GM18505 (cell line): ENCODE data around the gene PIP5K1A.

Experiments used
- ATAC-seq: cut with Tn5 transposase; IDR thresholded peaks from one replicate; pipeline ENCODE4 v1.9.1; 2021; ENCODE audit not compliant: unreplicated experiment
- POLR2A ChIP-seq: IDR thresholded peaks from 4 replicates; pipeline ENCODE4 v1.6.1; 2011; ENCODE audit warnings: borderline replicate concordance; ENCODE audit not compliant: insufficient read depth, insufficient read length; ENCODE audit errors: extremely low read depth

The PIP5K1A gene

DNA sequence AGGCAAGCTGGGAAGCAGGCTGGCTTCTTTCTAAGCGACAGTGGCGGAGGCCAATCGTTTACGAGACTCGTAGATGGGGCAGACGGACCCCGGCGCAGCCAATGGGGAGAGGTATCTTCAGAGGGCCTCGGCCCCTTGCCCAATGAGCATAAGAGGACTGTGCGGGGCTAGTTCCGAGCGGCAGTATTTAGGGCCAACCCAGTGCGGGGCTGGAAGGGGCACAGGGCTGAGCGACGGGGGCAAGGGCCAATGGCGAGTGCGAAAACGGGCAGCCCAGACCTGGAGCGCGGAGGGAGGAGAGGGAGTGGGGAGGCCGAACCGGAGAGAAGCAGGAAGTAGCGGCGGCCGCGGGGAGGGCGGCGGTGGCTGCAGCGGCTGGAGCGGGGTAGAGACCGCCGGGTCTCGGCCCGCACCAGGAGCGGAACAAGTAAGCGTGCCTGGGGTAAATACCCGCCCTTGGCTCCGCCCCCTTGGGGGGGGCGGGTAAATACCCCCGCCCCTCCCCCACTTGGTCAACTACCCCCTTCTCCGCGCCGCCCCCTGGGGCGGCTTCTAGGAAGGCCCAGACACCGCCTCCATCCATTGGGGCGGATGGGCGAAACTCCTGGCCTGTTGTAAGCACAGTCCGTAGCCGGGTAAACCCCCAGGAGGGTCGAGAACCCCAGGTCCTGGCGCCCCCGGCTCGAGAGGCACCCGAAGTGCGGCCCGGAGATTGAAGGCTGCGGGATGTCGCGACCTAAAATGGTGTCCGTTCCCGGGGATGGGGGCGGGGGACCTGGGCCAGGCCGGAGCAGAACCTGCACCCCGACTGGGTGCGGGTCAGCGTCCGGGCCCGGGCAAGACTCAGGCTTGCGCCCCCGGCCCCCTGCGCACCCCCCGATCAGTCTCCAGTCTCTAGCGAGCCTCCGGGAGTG lies 83.9 kb downstream of the PIP5K1A start, which contains the start of gene ZNF687:
TSS of gene ZNF687 (plus strand) at position 331 of the 914 bp plus-strand sequence. CDS start 3,993 bp downstream, outside the sequence.
- ATAC-seq: peak; percentile 80
- TF ChIP-seq POLR2A: peak; percentile 61

GRCh38 chr1:151282883-151283725 lies 84.8 kb downstream of the PIP5K1A start:
- peak; percentile 26 for TF ChIP-seq POLR2A
- peak; percentile 2 for ATAC-seq

GRCh38 chr1:151284013-151284577 lies 85.7 kb downstream of the PIP5K1A start:
- ATAC-seq: no peak
- no peak for TF ChIP-seq POLR2A

DNA sequence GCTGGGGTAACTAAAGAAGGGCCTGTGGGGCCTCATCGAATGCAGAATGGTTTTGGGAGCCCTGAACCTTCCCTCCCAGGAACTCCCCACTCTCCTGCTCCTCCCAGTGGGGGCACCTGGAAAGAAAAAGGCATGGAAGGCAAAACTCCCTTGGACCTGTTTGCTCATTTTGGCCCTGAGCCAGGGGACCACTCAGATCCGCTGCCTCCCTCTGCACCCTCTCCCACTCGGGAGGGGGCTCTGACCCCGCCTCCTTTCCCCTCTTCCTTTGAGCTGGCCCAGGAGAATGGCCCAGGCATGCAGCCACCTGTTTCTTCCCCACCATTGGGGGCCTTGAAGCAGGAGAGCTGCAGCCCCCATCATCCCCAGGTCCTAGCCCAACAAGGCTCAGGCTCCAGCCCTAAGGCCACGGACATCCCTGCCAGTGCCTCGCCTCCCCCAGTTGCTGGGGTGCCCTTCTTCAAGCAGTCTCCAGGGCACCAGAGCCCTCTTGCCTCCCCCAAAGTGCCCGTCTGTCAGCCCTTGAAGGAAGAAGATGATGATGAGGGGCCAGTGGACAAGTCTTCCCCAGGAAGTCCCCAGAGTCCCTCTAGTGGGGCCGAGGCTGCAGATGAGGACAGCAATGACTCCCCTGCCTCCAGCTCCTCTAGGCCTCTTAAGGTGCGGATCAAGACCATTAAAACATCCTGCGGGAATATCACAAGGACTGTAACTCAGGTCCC lies 88.4 kb downstream of the PIP5K1A start:
- no peak for TF ChIP-seq POLR2A

DNA sequence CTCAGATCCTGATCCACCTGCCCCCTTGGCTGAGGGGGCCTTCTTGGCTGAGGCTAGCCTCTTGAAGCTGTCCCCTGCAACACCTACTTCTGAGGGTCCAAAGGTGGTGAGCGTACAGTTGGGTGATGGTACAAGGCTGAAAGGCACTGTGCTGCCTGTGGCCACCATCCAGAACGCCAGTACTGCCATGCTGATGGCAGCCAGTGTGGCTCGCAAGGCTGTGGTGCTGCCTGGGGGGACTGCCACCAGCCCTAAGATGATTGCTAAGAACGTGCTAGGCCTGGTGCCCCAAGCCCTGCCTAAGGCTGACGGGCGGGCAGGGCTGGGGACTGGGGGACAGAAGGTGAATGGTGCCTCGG lies 89.0 kb downstream of the PIP5K1A start:
- no peak for ATAC-seq
- TF ChIP-seq POLR2A: peak; percentile 16

More for the DNA sequence above, 88.4 kb downstream of the PIP5K1A start:
- ATAC-seq: no peak

- no peak for ATAC-seq
Observed at GRCh38 chr1:151287767-151288500, 89.6 kb downstream of the PIP5K1A start.

DNA sequence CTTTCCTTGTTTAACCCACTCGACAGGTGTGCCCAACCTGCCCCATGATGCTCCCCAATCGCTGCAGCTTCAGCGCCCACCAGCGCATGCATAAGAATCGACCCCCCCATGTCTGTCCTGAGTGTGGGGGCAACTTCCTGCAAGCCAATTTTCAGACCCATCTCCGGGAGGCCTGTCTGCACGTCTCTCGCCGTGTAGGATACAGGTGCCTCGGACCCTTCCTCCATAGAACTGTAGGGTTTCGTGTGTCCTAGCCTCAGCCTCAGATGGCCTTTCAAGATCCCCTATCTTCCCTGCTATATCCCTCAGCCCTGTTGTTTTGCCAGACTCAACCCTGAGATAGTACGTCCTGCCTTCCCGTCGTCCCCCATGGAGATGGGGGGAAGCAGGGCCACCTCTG lies 90.2 kb downstream of the PIP5K1A start:
- no peak for TF ChIP-seq POLR2A
- no peak for ATAC-seq

More at GRCh38 chr1:151287767-151288500, 89.6 kb downstream of the PIP5K1A start:
- TF ChIP-seq POLR2A: peak; percentile 29

GRCh38 chr1:151289080-151289935 lies 91.0 kb downstream of the PIP5K1A start:
- no peak for ATAC-seq

DNA sequence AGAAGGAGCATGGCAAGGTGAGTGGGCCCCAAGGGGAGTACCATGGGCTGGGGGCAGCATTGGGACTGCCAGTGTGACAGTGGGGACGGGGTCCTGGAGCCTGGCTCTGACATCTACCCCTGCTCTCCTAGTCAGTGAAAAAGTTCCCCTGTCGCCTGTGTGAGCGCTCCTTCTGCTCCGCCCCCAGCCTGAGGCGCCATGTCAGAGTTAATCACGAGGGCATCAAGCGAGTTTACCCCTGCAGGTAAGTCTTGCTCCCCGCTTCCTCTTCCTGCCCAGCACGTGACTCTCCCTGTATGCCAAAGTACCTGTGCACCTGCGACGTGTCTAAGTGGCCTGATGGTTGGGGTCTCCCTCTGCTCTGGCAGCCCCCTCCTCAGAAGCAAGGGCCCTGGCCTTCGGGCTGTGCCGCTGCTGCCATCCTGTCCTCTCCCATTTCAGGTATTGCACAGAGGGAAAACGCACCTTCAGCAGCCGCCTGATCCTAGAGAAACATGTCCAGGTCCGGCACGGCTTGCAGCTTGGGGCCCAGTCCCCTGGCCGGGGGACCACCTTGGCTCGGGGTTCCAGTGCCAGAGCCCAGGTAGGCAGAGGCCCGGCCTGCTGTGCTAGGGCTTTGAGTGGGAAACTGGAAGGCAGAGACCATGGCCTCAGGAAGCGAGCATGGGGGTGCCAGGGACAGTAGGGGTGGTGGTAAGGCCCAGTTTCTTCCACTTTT lies 91.8 kb downstream of the PIP5K1A start:
- ATAC-seq: no peak
- no peak for TF ChIP-seq POLR2A

More at GRCh38 chr1:151289080-151289935, 91.0 kb downstream of the PIP5K1A start:
- no peak for TF ChIP-seq POLR2A

- no peak for ATAC-seq
- TF ChIP-seq POLR2A: no peak
Observed at GRCh38 chr1:151290709-151291303, 92.5 kb downstream of the PIP5K1A start.
